GM10266 (cell line): ENCODE results near the gene MARCHF3.

ENCODE experiments used
- DNase-seq: peaks from one replicate; pipeline ENCODE4 v3.0.0; 2012; ENCODE audit errors: extremely low spot score
- TF ChIP-seq, protein P1 (sequence below): IDR thresholded peaks from 2 replicates; pipeline ENCODE4 v1.5.1; 2012; ENCODE audit warnings: mild to moderate bottlenecking, low read depth; ENCODE audit not compliant: control insufficient read depth, insufficient read depth; ENCODE audit errors: missing control alignments

Gene MARCHF3

DNA sequence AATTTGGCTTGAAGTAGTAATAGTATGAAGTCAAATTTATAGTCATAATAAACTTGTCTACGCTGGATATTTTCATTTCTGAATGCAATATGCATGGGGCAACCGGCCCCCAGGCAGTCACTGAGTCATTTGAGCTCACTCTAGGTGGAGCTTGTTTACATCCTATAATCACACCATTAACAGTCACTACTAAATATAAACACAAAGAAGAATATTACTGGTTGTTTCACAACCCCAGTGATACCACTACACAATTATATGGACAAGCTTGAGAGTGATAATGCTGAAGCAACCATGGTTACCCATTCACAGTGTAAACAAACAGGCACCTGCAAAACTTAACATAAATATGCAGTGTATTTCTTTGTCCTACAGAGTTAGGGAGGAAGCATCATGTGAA is 68.7 kb downstream of the MARCHF3 start:
- DNase-seq, result no peak
- TF ChIP-seq, protein P1, sequence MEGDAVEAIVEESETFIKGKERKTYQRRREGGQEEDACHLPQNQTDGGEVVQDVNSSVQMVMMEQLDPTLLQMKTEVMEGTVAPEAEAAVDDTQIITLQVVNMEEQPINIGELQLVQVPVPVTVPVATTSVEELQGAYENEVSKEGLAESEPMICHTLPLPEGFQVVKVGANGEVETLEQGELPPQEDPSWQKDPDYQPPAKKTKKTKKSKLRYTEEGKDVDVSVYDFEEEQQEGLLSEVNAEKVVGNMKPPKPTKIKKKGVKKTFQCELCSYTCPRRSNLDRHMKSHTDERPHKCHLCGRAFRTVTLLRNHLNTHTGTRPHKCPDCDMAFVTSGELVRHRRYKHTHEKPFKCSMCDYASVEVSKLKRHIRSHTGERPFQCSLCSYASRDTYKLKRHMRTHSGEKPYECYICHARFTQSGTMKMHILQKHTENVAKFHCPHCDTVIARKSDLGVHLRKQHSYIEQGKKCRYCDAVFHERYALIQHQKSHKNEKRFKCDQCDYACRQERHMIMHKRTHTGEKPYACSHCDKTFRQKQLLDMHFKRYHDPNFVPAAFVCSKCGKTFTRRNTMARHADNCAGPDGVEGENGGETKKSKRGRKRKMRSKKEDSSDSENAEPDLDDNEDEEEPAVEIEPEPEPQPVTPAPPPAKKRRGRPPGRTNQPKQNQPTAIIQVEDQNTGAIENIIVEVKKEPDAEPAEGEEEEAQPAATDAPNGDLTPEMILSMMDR, result no peak

DNA sequence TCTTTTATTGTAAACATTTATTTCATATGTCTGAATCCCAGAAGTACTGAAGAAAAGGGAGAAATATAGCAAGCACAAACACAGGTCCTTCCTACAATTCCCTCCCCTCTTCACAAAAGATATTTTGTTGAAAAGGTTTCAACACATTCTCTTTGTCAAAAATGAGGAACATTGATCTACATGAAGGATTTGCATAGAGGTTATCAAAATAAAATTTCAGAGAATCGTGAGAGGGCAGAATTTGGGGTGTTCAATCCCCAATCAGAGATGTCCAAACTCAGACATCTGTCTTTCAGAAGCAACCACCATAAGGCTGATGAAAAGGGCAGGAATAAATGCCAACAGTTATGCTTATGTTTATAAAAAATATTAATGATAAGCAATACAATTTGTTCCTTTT is 69.2 kb downstream of the MARCHF3 start:
- DNase-seq, result no peak
- TF ChIP-seq, protein P1, result no peak

GRCh38 chr5:126959188-126959587 is 71.2 kb downstream of the MARCHF3 start:
- TF ChIP-seq, protein P1, result no peak
- DNase-seq, result no peak

DNA sequence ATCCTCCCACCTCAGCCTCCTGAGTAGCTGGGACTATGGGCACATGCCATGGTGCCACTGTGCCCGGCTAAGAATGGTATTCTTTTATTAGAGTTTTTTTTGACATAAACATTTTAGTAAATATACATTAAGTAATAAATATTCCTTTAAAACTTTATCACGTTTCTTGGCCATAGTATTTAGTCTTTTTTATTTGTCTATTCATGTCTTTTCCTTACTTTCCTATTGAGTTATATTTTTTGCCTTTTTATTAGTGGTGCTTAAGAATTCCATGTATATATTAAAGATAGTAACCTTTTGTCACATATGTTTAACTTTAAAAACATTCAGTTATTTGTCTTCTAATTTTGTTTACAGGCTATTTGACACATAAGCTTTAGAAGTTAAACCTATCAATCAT is 73.4 kb downstream of the MARCHF3 start:
- TF ChIP-seq, protein P1, result no peak
- no peak for DNase-seq

- TF ChIP-seq, protein P1, result no peak
- DNase-seq, result no peak
Measured at GRCh38 chr5:126954981-126955380, 75.4 kb downstream of the MARCHF3 start.

DNA sequence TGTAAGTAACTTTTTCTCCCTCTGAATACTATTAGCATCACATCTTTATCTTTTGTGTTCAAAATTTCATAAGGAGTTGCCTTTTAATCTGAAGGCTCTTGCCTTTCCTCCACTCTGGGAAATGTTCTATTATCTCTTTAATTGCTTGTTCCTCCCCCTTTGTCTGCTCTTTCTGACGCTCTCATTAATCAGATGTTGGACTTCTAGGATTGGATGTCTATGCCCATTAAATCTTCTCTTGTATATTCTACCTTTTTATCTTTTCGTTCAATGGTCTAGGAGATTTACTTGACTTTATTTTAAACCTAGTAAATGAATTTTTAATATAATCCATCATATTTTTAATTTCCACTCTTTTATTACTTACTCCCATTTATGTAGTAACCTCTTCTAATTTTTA is 76.7 kb downstream of the MARCHF3 start:
- DNase-seq, result no peak
- TF ChIP-seq, protein P1, result no peak

DNA sequence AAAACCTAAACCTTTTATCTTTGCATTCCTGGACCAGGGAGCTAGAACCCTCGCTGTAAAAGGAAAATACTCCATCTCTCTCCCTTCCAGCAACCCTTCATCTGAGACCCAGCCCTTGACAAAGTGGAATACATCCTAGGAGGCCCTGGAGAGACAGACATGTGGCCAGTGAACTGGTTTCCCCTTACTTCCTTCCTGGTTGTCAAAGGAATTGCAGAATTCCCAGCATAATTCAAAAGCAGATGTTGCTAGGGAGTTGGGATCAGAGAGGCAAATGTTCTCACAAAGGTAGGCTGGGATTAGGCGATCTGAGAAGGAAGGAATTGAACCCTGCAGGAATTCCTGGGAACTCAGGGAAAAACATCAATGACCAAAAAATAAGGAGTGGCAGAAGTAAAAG is 80.9 kb downstream of the MARCHF3 start:
- TF ChIP-seq, protein P1, result no peak
- no peak for DNase-seq

DNA sequence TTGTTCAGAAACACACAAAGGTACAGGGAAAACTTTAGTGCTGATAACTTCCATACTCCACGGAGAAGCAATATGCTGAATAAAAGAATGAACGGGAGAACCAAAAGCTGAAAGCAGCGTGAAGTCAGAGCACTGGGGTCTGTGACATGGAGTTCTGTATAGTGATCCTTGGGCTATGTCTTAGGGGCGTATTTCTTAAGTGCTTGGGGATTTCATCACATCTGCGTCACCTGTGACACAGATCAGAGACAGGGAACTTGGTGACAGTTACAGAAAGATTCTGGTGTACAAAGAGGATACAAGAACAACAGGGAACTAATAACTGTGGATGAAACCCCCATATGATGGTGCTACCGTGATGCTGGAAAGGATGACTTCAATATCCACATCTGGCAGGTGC is 81.9 kb downstream of the MARCHF3 start:
- TF ChIP-seq, protein P1, result no peak
- no peak for DNase-seq
